Measurements from ENCODE around the gene OPRM1. TPM values are rescaled to one million over a fixed set of nuclear protein-coding genes. Genes with fewer than 3 reads are reported as not detected.

The OPRM1 gene
- total RNA-seq, 1 experiment from 2014 or later: not detected

DNA sequence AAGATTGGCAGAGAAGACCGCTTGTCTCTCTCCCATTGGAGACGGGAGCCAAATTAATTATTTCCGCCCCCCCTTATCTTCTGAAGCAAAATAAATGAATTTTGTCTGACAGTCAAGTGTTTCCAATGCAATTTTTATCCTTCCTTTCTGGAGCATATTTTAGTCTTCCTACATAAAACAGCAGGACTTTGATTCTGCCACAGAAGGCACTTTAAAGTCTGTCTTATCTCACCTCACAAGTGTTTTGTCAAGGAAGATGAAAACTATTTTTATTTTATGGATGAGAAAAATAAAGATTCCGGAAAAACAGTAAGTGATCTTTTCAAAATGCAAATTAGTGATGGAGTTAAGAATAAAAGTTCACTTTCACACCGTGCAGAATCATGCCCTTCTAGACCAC lies 140.4 kb downstream of the OPRM1 start:
- DNase-seq (ENCODE audit: unreplicated experiment): no peak
- Mint-ChIP-seq H3K36me3 (ENCODE audit: insufficient read depth, unreplicated experiment) (no peaks in the 10 kb centered on the region), H3K9me3 (ENCODE audit: unreplicated experiment) (peaks cover 7% of the 10 kb centered on the region), H3K27ac (ENCODE audit: low read depth, unreplicated experiment) (no peak overlapping the region), H3K27me3 (ENCODE audit: insufficient read depth, unreplicated experiment) (no peaks in the 10 kb centered on the region), H3K4me1 (ENCODE audit: insufficient read depth, unreplicated experiment) (no peaks in the 10 kb centered on the region), H3K4me3 (ENCODE audit: unreplicated experiment) (no peak overlapping the region)
- intact Hi-C loops (cut with micrococcal nuclease): no loop called here
- no TSS peak for BruUV-seq (replicated peaks)
- ChIA-PET CTCF (interaction anchor here (0.6 kb wide), 1 partner anchor 27 kb away, joined by 3 read pairs; no protein-coding TSS in a partner anchor), POLR2A (no interaction called here)
- TF ChIP-seq, protein P1, sequence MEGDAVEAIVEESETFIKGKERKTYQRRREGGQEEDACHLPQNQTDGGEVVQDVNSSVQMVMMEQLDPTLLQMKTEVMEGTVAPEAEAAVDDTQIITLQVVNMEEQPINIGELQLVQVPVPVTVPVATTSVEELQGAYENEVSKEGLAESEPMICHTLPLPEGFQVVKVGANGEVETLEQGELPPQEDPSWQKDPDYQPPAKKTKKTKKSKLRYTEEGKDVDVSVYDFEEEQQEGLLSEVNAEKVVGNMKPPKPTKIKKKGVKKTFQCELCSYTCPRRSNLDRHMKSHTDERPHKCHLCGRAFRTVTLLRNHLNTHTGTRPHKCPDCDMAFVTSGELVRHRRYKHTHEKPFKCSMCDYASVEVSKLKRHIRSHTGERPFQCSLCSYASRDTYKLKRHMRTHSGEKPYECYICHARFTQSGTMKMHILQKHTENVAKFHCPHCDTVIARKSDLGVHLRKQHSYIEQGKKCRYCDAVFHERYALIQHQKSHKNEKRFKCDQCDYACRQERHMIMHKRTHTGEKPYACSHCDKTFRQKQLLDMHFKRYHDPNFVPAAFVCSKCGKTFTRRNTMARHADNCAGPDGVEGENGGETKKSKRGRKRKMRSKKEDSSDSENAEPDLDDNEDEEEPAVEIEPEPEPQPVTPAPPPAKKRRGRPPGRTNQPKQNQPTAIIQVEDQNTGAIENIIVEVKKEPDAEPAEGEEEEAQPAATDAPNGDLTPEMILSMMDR (IDR thresholded peaks at IDR 0.05; ENCODE audit: unreplicated experiment): no peak

DNA sequence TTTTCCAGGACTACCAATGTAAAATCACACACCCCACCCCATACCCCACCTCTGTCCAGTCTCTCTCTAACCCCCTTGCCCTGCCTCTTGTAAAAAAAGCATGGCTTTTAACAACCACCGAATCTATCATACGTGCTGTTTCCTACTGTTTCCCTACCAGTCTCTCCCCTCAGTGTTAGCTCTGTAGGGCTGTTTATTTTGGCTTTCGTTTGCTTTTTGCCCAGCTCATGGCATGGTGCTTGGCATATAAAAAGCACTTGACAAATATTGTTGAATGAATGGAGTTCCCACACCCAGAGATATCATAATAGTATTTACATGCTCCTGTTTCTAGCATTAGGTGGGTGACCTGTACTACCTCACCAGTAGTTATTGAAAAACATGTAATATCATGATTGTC lies 148.2 kb downstream of the OPRM1 start:
- intact Hi-C loops (cut with micrococcal nuclease): no loop called here
- Mint-ChIP-seq H3K27me3 (ENCODE audit: insufficient read depth, unreplicated experiment) (no peaks in the 10 kb centered on the region), H3K4me1 (ENCODE audit: insufficient read depth, unreplicated experiment) (no peaks in the 10 kb centered on the region), H3K36me3 (ENCODE audit: insufficient read depth, unreplicated experiment) (no peaks in the 10 kb centered on the region), H3K9me3 (ENCODE audit: unreplicated experiment) (peaks cover 7% of the 10 kb centered on the region), H3K4me3 (ENCODE audit: unreplicated experiment) (no peak overlapping the region), H3K27ac (ENCODE audit: low read depth, unreplicated experiment) (no peak overlapping the region)
- TF ChIP-seq, protein P1 (IDR thresholded peaks at IDR 0.05; ENCODE audit: unreplicated experiment): no peak
- CTCF ChIA-PET: no interaction called here
- BruUV-seq (replicated peaks): no TSS peak
- POLR2A ChIA-PET: interaction anchor here (0.7 kb wide), 1 partner anchor 54 kb away, joined by 3 read pairs; no protein-coding TSS in a partner anchor
- DNase-seq (ENCODE audit: unreplicated experiment): no peak

DNA sequence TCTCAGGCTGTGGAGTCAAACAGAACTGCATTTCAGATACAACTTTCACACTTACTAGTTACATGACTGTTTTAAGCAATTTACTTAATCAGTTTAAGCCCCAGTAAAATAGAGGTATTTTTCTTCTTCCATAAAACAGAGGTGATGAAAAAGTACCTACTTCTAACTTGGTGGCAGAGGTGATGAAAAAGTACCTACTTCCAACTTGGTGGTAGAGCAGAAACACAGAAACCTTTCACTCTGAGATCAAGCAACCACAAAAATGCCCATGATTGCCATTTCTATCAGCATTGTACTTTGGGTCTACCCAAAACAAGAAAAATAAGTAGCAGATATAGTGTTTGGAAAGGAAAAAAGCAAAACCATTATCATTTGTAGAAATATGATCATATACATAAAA lies 148.7 kb downstream of the OPRM1 start:
- H3K4me3 Mint-ChIP-seq (ENCODE audit: unreplicated experiment): no peak overlapping the region

DNA sequence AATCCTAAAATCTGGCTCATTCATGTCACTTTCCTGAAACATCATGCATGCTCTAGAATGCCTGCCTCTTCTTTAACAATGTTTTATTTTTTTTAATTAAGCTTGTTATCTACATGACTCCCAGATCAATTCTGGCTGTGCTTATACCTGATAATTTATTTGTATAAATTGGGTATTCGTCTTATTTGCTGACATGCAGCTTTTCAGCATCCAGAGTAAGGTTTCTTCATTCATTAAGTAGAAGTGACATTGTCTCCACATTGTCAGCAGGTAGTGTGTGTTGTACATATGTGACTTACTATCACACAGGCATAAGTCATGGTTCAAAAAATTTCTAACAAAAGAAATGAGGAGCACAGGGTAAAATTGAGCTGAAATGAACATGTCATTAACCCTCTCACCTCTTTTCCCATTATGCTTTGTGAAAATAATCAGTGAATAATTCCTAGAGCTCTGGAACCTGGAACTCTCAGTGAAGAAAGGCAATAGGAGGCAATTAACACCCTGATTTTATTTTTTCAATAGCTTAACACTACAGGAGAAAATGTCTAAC lies 157.4 kb downstream of the OPRM1 start:
- Mint-ChIP-seq H3K4me1 (ENCODE audit: insufficient read depth, unreplicated experiment) (no peaks in the 10 kb centered on the region), H3K4me3 (ENCODE audit: unreplicated experiment) (no peak overlapping the region), H3K9me3 (ENCODE audit: unreplicated experiment) (no peaks in the 10 kb centered on the region), H3K27me3 (ENCODE audit: insufficient read depth, unreplicated experiment) (no peaks in the 10 kb centered on the region), H3K36me3 (ENCODE audit: insufficient read depth, unreplicated experiment) (no peaks in the 10 kb centered on the region), H3K27ac (ENCODE audit: low read depth, unreplicated experiment) (no peak overlapping the region)
- TF ChIP-seq, protein P1 (IDR thresholded peaks at IDR 0.05; ENCODE audit: unreplicated experiment): no peak
- intact Hi-C loops (cut with micrococcal nuclease): no loop called here
- ChIA-PET CTCF (interaction anchor here (0.6 to 0.7 kb wide), 2 partner anchors 43 to 1135 kb away, joined by 3 read pairs; no protein-coding TSS in a partner anchor), POLR2A (interaction anchor here (0.5 kb wide), 1 partner anchor 104 kb away, joined by 3 read pairs; no protein-coding TSS in a partner anchor)
- BruUV-seq (replicated peaks): no TSS peak
- no peak for DNase-seq (ENCODE audit: unreplicated experiment)

More for the DNA sequence above, 148.7 kb downstream of the OPRM1 start:
- POLR2A ChIA-PET: no interaction called here
- Mint-ChIP-seq H3K27ac (ENCODE audit: low read depth, unreplicated experiment) (no peak overlapping the region), H3K36me3 (ENCODE audit: insufficient read depth, unreplicated experiment) (no peaks in the 10 kb centered on the region), H3K4me1 (ENCODE audit: insufficient read depth, unreplicated experiment) (no peaks in the 10 kb centered on the region), H3K27me3 (ENCODE audit: insufficient read depth, unreplicated experiment) (no peaks in the 10 kb centered on the region), H3K9me3 (ENCODE audit: unreplicated experiment) (peaks cover 3% of the 10 kb centered on the region)
- DNase-seq (ENCODE audit: unreplicated experiment): no peak
- CTCF ChIA-PET: no interaction called here
- BruUV-seq (replicated peaks): no TSS peak
- intact Hi-C loops (cut with micrococcal nuclease): no loop called here
- TF ChIP-seq, protein P1 (IDR thresholded peaks at IDR 0.05; ENCODE audit: unreplicated experiment): no peak
